ENCODE measurements around the gene CRADD.

DNA sequence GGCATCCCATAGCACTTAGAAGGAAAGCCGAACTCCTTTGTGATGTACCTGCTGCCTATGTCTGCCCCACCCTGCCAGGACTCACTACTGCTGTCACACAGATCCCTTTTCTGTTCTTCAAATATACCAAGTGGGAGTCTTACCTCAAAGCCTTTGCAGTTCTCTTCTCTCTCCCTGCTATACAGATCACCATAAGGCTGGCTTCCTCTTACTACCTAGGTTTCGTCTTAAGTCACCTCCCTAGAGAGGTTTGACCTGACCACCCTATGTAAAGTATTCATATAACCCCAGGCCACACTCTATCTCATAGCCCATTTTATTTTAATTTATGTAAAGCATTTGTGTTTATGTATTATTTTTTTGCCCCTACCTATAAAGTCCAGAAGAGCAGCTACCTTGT, 117.6 kb downstream of the CRADD start:
- TF ChIP-seq POLR2A (IDR thresholded peaks at IDR 0.05; ENCODE audit: low read depth, low read length) (no peak), RAD21 (IDR thresholded peaks at IDR 0.05; ENCODE audit: low read length) (no peak), SMC3 (IDR thresholded peaks at IDR 0.05; ENCODE audit: low read depth, low read length) (no peak), RCOR1 (IDR thresholded peaks at IDR 0.05; ENCODE audit: insufficient replicate concordance, low read length) (no peak), MXI1 (IDR thresholded peaks at IDR 0.05; ENCODE audit: borderline replicate concordance, low read depth, low read length) (no peak), MAZ (IDR thresholded peaks at IDR 0.05; ENCODE audit: borderline replicate concordance, low read depth, low read length) (no peak), NFE2L2 (IDR thresholded peaks at IDR 0.05; ENCODE audit: low read depth, low read length) (no peak), CEBPB (IDR thresholded peaks at IDR 0.05; ENCODE audit: low read depth, low read length) (no peak), RFX5 (IDR thresholded peaks at IDR 0.05; ENCODE audit: low read depth, low read length) (no peak)
- TF ChIP-seq, protein P1, sequence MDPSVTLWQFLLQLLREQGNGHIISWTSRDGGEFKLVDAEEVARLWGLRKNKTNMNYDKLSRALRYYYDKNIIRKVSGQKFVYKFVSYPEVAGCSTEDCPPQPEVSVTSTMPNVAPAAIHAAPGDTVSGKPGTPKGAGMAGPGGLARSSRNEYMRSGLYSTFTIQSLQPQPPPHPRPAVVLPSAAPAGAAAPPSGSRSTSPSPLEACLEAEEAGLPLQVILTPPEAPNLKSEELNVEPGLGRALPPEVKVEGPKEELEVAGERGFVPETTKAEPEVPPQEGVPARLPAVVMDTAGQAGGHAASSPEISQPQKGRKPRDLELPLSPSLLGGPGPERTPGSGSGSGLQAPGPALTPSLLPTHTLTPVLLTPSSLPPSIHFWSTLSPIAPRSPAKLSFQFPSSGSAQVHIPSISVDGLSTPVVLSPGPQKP (IDR thresholded peaks at IDR 0.05; ENCODE audit: borderline replicate concordance, low read depth, low read length) = no peak
- TF ChIP-seq, protein P2, sequence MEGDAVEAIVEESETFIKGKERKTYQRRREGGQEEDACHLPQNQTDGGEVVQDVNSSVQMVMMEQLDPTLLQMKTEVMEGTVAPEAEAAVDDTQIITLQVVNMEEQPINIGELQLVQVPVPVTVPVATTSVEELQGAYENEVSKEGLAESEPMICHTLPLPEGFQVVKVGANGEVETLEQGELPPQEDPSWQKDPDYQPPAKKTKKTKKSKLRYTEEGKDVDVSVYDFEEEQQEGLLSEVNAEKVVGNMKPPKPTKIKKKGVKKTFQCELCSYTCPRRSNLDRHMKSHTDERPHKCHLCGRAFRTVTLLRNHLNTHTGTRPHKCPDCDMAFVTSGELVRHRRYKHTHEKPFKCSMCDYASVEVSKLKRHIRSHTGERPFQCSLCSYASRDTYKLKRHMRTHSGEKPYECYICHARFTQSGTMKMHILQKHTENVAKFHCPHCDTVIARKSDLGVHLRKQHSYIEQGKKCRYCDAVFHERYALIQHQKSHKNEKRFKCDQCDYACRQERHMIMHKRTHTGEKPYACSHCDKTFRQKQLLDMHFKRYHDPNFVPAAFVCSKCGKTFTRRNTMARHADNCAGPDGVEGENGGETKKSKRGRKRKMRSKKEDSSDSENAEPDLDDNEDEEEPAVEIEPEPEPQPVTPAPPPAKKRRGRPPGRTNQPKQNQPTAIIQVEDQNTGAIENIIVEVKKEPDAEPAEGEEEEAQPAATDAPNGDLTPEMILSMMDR (conservative IDR thresholded peaks at IDR 0.05; ENCODE audit: low read depth, low read length) = no peak
- TF ChIP-seq, protein P3, sequence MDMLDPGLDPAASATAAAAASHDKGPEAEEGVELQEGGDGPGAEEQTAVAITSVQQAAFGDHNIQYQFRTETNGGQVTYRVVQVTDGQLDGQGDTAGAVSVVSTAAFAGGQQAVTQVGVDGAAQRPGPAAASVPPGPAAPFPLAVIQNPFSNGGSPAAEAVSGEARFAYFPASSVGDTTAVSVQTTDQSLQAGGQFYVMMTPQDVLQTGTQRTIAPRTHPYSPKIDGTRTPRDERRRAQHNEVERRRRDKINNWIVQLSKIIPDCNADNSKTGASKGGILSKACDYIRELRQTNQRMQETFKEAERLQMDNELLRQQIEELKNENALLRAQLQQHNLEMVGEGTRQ (IDR thresholded peaks at IDR 0.05; ENCODE audit: low read depth, low read length) = no peak

Data from IMR-90 (cell line).